Measurements from ENCODE around the gene SYT4. TPM values are rescaled to one million over a fixed set of nuclear protein-coding genes. Genes with fewer than 3 reads are reported as not detected.

Gene SYT4
- total RNA-seq, 1 experiment from 2014 or later, result 3.4 TPM

DNA sequence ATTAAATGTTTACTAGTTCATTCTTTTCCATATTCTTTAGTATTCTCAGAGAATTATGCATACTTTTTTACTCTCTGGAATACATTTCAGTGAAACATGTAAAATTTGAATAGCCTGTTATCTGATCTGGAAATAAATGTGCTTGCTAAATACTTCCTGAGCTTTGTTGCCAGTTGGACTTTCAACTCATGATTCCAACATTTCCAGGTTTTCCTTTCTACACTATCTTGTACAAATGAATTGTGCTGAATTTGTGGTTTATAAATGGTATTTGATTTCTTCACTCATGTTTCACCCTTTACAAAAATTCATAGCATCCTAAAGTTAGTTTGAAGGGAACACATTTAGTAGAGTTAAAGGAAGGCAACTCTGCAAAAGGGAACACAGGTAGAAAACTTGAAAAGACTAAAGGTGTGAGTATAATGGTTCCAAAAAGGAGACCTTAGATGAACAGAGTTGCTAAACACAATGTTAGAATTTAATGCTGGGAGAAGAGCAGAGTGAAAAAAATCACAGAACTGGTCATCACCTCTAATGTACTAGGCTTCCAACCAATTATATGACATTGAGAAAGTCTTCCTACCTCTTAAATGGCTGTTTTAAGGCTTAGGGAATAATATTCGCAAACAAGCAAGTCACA lies 28.6 kb downstream of the SYT4 start:
- H3K9ac ChIP-seq (ENCODE audit: extremely low read depth, insufficient read length, low read length), result no peak overlapping the region
- DNase-seq, result no peak
- peaks cover 0 to 4% of the 10 kb centered on the region in 2 experiments; a peak in 1 of 4 replicates for H3K4me1 Mint-ChIP-seq
- H3K56ac ChIP-seq (ENCODE audit: insufficient read length, low read depth, low read length), result no peak overlapping the region
- H3K4me2 ChIP-seq (ENCODE audit: insufficient read depth, insufficient read length, low read length), result no peak overlapping the region
- TF ChIP-seq, protein P1, sequence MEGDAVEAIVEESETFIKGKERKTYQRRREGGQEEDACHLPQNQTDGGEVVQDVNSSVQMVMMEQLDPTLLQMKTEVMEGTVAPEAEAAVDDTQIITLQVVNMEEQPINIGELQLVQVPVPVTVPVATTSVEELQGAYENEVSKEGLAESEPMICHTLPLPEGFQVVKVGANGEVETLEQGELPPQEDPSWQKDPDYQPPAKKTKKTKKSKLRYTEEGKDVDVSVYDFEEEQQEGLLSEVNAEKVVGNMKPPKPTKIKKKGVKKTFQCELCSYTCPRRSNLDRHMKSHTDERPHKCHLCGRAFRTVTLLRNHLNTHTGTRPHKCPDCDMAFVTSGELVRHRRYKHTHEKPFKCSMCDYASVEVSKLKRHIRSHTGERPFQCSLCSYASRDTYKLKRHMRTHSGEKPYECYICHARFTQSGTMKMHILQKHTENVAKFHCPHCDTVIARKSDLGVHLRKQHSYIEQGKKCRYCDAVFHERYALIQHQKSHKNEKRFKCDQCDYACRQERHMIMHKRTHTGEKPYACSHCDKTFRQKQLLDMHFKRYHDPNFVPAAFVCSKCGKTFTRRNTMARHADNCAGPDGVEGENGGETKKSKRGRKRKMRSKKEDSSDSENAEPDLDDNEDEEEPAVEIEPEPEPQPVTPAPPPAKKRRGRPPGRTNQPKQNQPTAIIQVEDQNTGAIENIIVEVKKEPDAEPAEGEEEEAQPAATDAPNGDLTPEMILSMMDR (conservative IDR thresholded peaks at IDR 0.05), result no peak
- H3K23ac ChIP-seq (ENCODE audit: insufficient read length, low read depth, low read length), result no peak overlapping the region
- no peaks in the 10 kb centered on the region for H3K27me3 ChIP-seq (ENCODE audit: insufficient read depth, low read length)
- no peak overlapping the region for H2BK120ac ChIP-seq (ENCODE audit: low read depth, low read length, poor library complexity, severe bottlenecking)
- no peaks in the 10 kb centered on the region for H3K36me3 Mint-ChIP-seq (ENCODE audit: insufficient read depth in 1 of 3, low read depth in 3 of 3)
- H3K27ac ChIP-seq (ENCODE audit: insufficient read length, low read depth, low read length), result no peak overlapping the region
- H3K18ac ChIP-seq (ENCODE audit: insufficient read length, low read depth, low read length), result no peak overlapping the region
- no peak overlapping the region for H3K14ac ChIP-seq (ENCODE audit: insufficient read depth, low read length)
- H3K4me1 ChIP-seq (ENCODE audit: insufficient read depth, low read length), result no peaks in the 10 kb centered on the region
- H4K20me1 ChIP-seq (ENCODE audit: control insufficient read depth, insufficient read depth, insufficient read length), result no peaks in the 10 kb centered on the region
- H3K27me3 Mint-ChIP-seq (ENCODE audit: low read depth), result no peaks in the 10 kb centered on the region
- H3T11ph ChIP-seq (ENCODE audit: low read length), result no peak overlapping the region
- no peak overlapping the region for H3K4me3 Mint-ChIP-seq
- no peak overlapping the region for H4K8ac ChIP-seq (replicated peaks; ENCODE audit: insufficient read length, low read depth, low read length)
- H3K23me2 ChIP-seq (ENCODE audit: insufficient read length, low read depth, low read length, poor library complexity, severe bottlenecking), result no peaks in the 10 kb centered on the region
- H2AK5ac ChIP-seq (ENCODE audit: insufficient read length, low read length), result no peak overlapping the region
- no CpG with 5 or more reads among the region's 1 CpG for WGBS (ENCODE audit: extremely low coverage, insufficient read length, low lambda C conversion rate)
- H3K9me3 ChIP-seq (ENCODE audit: control insufficient read depth, low read depth, low read length), result no peaks in the 10 kb centered on the region
- no peak overlapping the region for H2BK12ac ChIP-seq (ENCODE audit: insufficient read length, low read depth, low read length)
- H3K9me3 Mint-ChIP-seq, result no peaks in the 10 kb centered on the region
- H3K79me1 ChIP-seq (ENCODE audit: insufficient read depth, low read depth, low read length, poor library complexity, severe bottlenecking), result no peaks in the 10 kb centered on the region
- no peak overlapping the region for H2BK5ac ChIP-seq (ENCODE audit: insufficient read length, low read length)
- H3K79me2 ChIP-seq (ENCODE audit: insufficient read depth, low read length), result no peaks in the 10 kb centered on the region
- H3K27ac Mint-ChIP-seq, result no peak overlapping the region
- H2BK15ac ChIP-seq (ENCODE audit: low read depth, low read length), result no peak overlapping the region
- no peak overlapping the region for H4K91ac ChIP-seq (ENCODE audit: insufficient read length, low read depth, low read length)
- no peak overlapping the region for H2BK20ac ChIP-seq (ENCODE audit: low read depth, low read length, poor library complexity, severe bottlenecking)
- no peak overlapping the region for H4K5ac ChIP-seq (ENCODE audit: insufficient read length, low read depth, low read length)
- H3K4ac ChIP-seq (ENCODE audit: low read depth, low read length), result no peak overlapping the region
- H2AFZ ChIP-seq (ENCODE audit: low read length), result no peak overlapping the region
